Measurements from ENCODE around the gene RTF1.

The RTF1 gene

GRCh38 chr15:41483115-41483514 is 66.2 kb downstream of the RTF1 start (continued):
- TF ChIP-seq PRDM10 (tag by site-specific recombination; IDR thresholded peaks at IDR 0.05): no peak
- TF ChIP-seq ZNF639 (tag by site-specific recombination; IDR thresholded peaks at IDR 0.05): no peak
- TF ChIP-seq IKZF3 (tag by site-specific recombination; IDR thresholded peaks at IDR 0.05): no peak
- TF ChIP-seq ZNF121 (tag by site-specific recombination; IDR thresholded peaks at IDR 0.05): no peak
- no peak for TF ChIP-seq ZNF214 (tag by site-specific recombination; IDR thresholded peaks at IDR 0.05; ENCODE audit: borderline replicate concordance)
- no peak for TF ChIP-seq ZNF654 (tag by site-specific recombination; IDR thresholded peaks at IDR 0.05; ENCODE audit: low read depth)
- no peak for TF ChIP-seq ZEB2 (tag by site-specific recombination; IDR thresholded peaks at IDR 0.05)
- no peak for TF ChIP-seq CTCF (tag by site-specific recombination; IDR thresholded peaks at IDR 0.05)
- no peak for TF ChIP-seq ZNF626 (tag by site-specific recombination; IDR thresholded peaks at IDR 0.05)
- no peak for TF ChIP-seq ZNF175 (tag by site-specific recombination; IDR thresholded peaks at IDR 0.05)

- H3K4me3 ChIP-seq (ENCODE audit: low read depth, low read length): no peak overlapping the region
- H3K9me3 ChIP-seq (ENCODE audit: control insufficient read depth, insufficient read depth, low read depth, low read length): no peaks in the 10 kb centered on the region
- no peaks in the 10 kb centered on the region for H3K4me1 ChIP-seq (ENCODE audit: control insufficient read depth, insufficient read depth, low read length)
- H3K36me3 ChIP-seq (ENCODE audit: control insufficient read depth in 2 of 2, insufficient read depth in 1 of 2, low read length in 2 of 2): peaks cover 9 to 49% of the 10 kb centered on the region in 2 experiments
- no peak overlapping the region for H3K27ac ChIP-seq (ENCODE audit: extremely low read depth, low read depth, low read length)
- ChIA-PET POLR2A (interaction anchor here (0.6 to 1.1 kb wide), 2 partner anchors 9 to 14 kb away, joined by 5 read pairs; partner anchors contain the start of gene ITPKA), CTCF (interaction anchor here (0.5 to 0.8 kb wide), 2 partner anchors 17 to 27 kb away, joined by 3 read pairs; no protein-coding TSS in a partner anchor)
- TF ChIP-seq ZNF23 (tag by site-specific recombination; IDR thresholded peaks at IDR 0.05; ENCODE audit: borderline replicate concordance) (no peak), ZNF248 (tag by site-specific recombination; IDR thresholded peaks at IDR 0.05) (no peak), ZEB2 (tag by site-specific recombination; IDR thresholded peaks at IDR 0.05) (no peak), BCL11A (tag by site-specific recombination; IDR thresholded peaks at IDR 0.05; ENCODE audit: low read depth) (no peak), ZNF843 (tag by site-specific recombination; IDR thresholded peaks at IDR 0.05) (no peak), ZNF302 (tag by site-specific recombination; IDR thresholded peaks at IDR 0.05; ENCODE audit: low read depth) (no peak), ZNF132 (tag by site-specific recombination; IDR thresholded peaks at IDR 0.05; ENCODE audit: borderline replicate concordance) (no peak)
These were observed 66.6 kb downstream of the RTF1 start for GRCh38 chr15:41483519-41483918.

GRCh38 chr15:41484937-41485625 is 68.2 kb downstream of the RTF1 start:
- H3K36me3 ChIP-seq (ENCODE audit: control insufficient read depth in 2 of 2, insufficient read depth in 1 of 2, low read length in 2 of 2): peaks cover 0 to 35% of the 10 kb centered on the region in 2 experiments; a peak in 2 of 3 replicates
- ChIA-PET CTCF (no interaction called here), POLR2A (interaction anchor here (0.7 kb wide), 1 partner anchor 77 kb away, joined by 4 read pairs; no protein-coding TSS in a partner anchor)

More at GRCh38 chr15:41484937-41485625, 68.2 kb downstream of the RTF1 start:
- Histone ChIP-seq H3K27ac (ENCODE audit: extremely low read depth, low read depth, low read length) (no peak overlapping the region), H3K4me3 (ENCODE audit: low read depth, low read length) (no peak overlapping the region), H3K4me1 (ENCODE audit: control insufficient read depth, insufficient read depth, low read length) (no peaks in the 10 kb centered on the region), H3K9me3 (ENCODE audit: control insufficient read depth, insufficient read depth, low read depth, low read length) (no peaks in the 10 kb centered on the region)
- TF ChIP-seq ZNF571 (tag by site-specific recombination; IDR thresholded peaks at IDR 0.05) (no peak), ZNF146 (tag by site-specific recombination; IDR thresholded peaks at IDR 0.05) (no peak), REST (tag by site-specific recombination; IDR thresholded peaks at IDR 0.05) (no peak)

Measured in HEK293 (cell line).